CD4-positive, alpha-beta T cell treated with Interleukin-15 for 4 hours (primary cell): ENCODE data around the gene TNPO2.
A peak's percentile ranks its signal among the peaks of the same experiment; 100 is the strongest.

ENCODE experiments used
- DNase-seq: peaks from one replicate; pipeline ENCODE4 v3.0.0-alpha.2; 2020; ENCODE audit warnings: low spot score

TNPO2 gene

GRCh38 chr19:12723641-12724426 lies at the start of gene TNPO2:
Gene TNPO2, minus strand, starts transcription at chr19:12723932. Its CDS starts 2,955 bp downstream, at chr19:12720977.
- DNase-seq, result peak; percentile 54

GRCh38 chr19:12772323-12772722 lies 48.6 kb upstream of the TNPO2 start:
- DNase-seq, result no peak

- no peak for DNase-seq
Observed at GRCh38 chr19:12770922-12771321, 47.2 kb upstream of the TNPO2 start.

GRCh38 chr19:12769689-12770088 lies 46.0 kb upstream of the TNPO2 start:
- peak; percentile 75 for DNase-seq

GRCh38 chr19:12767666-12768065 lies 43.9 kb upstream of the TNPO2 start:
- no peak for DNase-seq

GRCh38 chr19:12767150-12767549 lies 43.4 kb upstream of the TNPO2 start:
- DNase-seq, result no peak

GRCh38 chr19:12766051-12766521 lies 42.4 kb upstream of the TNPO2 start:
- DNase-seq, result peak; percentile 83

GRCh38 chr19:12764698-12765097 lies 41.0 kb upstream of the TNPO2 start:
- DNase-seq, result no peak

GRCh38 chr19:12763100-12763499 lies 39.4 kb upstream of the TNPO2 start:
- no peak for DNase-seq

GRCh38 chr19:12759686-12760085 lies 36.0 kb upstream of the TNPO2 start:
- DNase-seq, result no peak

GRCh38 chr19:12757544-12758274 lies 34.0 kb upstream of the TNPO2 start:
- peak; percentile 59 for DNase-seq

GRCh38 chr19:12756150-12756883 lies 32.6 kb upstream of the TNPO2 start:
- DNase-seq, result no peak

- no peak for DNase-seq
Observed at GRCh38 chr19:12754465-12755196, 30.9 kb upstream of the TNPO2 start.

- DNase-seq, result no peak
Observed at GRCh38 chr19:12752056-12752781, 28.5 kb upstream of the TNPO2 start.

GRCh38 chr19:12751635-12752034 lies 27.9 kb upstream of the TNPO2 start, which contains the start of gene BEST2:
Gene BEST2, plus strand, starts transcription at chr19:12751791. Its CDS starts 802 bp downstream, at chr19:12752593.
- DNase-seq, result no peak

- DNase-seq, result no peak
Observed at GRCh38 chr19:12750851-12751250, 27.1 kb upstream of the TNPO2 start.

- no peak for DNase-seq
Observed at GRCh38 chr19:12749938-12750521, 26.3 kb upstream of the TNPO2 start.

- no peak for DNase-seq
Observed at GRCh38 chr19:12748489-12748888, 24.8 kb upstream of the TNPO2 start.

- DNase-seq, result no peak
Observed at GRCh38 chr19:12745166-12745897, 21.6 kb upstream of the TNPO2 start.

- no peak for DNase-seq
Observed at GRCh38 chr19:12737835-12738351, 14.2 kb upstream of the TNPO2 start.
